NOMO-1 treated with dmso at 0.1 percent for 144 hours (cell line): ENCODE measurements around the gene CDH20.

Experiments used
- DNase-seq: peaks from one replicate; lab custom pipeline; 2025; ENCODE audit not compliant: unreplicated experiment; lab: John Stamatoyannopoulos, UW

The CDH20 gene

DNA sequence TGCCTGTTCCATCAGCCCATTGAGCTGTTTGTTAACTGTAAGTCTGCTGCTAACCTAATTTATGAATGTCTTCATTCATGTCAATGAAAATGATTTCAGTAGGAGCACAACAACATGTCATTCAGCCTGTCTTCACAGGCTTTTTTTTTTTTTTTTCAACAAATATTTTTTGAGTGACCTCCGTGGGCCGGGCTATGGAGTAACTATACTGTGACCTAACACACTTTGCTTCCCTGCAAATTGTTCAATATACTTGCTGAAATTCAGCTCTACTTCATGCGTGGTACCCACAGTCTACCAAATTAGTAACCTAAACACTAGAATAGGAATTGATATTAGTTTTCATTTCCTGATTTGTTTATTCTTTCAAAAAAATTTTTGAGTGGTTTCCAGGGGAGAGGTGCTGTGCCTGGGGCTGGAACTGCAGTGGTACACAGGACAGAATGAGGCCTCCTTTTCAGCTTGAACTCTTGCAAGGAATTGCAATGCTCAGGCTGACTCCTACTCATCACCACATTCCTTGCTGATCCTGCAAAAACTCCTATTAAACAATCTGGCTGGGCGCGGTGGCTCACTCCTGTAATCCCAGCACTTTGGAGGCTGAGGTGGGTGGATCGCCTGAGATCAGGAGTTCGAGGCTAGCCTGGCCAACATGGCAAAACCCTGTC is 87.1 kb downstream of the CDH20 start:
- no peak for DNase-seq

DNA sequence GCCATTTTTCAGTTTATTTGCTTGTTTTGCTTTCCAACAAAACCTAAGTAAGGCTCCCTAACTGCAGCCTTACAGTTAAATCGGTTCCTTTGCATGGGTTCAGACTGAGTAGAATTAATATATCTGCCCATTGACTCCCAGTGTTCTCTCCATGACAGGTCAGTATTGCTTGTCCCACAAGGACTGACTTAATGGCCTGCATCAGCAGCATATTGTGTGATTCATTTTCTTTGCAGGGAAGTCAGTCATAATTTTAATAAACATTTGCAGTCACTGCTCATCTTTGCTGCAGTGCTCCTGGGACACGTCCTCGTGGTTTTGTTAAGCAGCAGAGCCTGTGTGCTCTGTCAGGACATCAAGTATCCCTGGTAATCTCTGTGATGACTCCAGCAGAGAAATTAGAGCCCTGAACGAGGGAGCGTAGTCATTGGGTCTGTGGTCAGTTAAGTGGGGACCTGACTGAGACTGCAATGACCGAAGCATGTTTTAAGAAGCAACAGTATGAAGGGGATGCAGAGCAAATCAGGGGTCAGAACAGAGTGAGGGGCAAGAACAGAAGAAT is 93.3 kb downstream of the CDH20 start:
- no peak for DNase-seq

DNA sequence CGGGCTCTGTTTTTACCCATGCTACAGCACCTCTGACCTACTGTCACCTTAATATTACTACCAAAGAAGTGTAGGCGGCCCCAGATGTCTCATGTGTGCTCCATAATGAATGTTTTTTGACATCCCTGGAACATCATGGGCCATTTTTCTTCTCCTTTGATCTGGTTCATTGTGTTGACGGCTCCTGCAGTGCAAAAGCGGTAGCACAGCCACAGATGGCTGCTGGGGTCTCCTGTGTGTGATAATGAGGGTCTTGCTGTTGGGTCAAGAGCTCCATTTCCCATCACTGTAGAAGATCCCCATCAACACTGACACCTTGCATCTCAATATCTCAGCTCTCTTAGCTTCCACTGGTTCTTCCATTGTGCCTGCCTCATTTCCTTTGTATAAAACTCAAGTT is 95.0 kb downstream of the CDH20 start:
- DNase-seq, result no peak

DNA sequence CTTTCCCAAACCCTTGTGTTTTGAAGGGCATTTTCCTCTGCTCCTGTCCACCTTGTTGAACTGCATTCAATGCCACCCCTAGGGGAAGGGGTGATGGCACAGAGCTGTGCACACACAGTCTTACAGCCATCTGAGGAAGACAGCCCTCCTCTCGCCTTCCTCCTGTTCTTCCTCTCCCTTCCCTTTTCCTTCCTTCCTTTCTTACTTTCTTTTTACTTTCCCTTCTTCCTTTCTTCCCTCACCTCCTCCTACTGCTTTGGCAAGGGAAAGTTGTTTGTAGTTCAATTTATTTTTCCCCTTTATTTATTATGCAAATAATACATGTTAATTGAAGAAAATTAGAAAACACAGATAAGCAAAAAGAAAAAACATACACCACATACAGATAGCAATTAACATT is 99.4 kb downstream of the CDH20 start:
- no peak for DNase-seq

DNA sequence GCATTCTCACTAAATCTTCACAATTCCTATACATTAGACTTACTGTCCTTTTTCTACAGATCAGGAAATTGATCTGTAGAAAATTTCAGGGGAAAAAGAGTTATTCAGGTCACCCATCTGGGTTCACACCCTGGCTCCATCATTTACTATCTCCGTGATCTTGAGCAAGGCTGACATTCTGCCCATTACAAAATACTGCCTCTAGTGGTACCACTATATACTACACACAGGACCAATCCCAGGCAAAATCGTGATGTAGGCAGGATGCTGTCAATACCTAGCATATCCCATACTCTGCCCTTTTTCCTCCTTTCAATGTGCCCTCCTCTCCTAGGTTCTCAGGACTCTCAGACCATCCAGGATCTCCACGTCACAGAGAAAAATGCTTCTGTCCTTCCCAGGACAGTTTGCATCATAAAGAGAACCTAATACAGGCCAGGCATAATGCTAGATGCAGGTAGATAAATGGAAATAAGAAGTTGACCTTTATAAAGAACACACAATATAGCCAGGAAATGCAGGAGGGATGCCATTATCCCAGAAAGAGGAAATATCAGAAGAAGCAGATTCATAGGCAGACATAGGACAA is 101.9 kb downstream of the CDH20 start:
- DNase-seq, result no peak

DNA sequence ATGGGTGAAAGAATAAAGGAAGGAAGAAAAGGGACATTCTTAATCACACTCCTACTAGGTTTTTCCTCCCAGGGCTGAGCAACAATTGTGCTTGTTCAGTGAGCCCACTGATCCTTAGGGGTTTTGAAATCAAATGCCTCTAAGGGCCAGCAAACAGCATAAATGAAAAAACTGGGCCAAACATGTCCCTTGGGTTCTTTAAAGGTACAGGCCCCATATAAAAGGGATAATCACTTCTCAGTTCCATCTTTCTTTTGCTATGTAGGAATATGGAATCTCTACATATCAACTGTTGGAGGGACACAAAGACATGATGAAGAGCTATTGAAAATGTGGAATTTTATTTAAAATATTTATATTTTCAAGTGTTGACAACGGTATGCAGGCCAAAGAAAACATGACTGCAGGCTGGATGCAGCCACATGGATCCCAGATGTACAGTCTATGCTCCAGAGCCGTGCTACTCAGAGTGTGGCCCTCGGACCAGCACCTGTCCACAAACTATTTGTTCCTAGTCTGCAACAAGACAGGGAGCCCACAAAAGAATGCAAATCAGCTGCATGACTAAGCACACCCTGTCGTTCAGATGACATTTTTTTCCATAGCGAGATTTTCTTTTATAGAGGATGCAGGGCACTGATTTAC is 110.0 kb downstream of the CDH20 start:
- no peak for DNase-seq

DNA sequence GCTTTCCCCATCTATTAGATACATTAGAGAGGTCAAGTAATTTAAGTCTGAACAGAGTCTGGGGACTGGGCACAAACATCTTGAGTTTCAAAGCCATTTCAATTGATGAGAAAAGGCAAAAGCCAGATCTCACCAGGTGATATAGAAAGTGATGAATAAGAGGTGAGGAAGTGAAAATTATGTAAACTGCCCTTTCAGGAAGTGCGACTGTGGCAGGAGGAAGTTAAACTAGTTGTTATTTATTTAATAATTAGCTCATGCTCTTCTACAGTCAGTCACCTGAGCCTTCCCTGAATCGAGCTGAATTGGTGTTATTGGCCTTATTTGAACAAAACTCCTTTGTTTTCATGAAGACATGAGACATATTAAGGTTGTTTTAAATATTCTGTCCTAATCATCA is 115.1 kb downstream of the CDH20 start:
- DNase-seq, result no peak

DNA sequence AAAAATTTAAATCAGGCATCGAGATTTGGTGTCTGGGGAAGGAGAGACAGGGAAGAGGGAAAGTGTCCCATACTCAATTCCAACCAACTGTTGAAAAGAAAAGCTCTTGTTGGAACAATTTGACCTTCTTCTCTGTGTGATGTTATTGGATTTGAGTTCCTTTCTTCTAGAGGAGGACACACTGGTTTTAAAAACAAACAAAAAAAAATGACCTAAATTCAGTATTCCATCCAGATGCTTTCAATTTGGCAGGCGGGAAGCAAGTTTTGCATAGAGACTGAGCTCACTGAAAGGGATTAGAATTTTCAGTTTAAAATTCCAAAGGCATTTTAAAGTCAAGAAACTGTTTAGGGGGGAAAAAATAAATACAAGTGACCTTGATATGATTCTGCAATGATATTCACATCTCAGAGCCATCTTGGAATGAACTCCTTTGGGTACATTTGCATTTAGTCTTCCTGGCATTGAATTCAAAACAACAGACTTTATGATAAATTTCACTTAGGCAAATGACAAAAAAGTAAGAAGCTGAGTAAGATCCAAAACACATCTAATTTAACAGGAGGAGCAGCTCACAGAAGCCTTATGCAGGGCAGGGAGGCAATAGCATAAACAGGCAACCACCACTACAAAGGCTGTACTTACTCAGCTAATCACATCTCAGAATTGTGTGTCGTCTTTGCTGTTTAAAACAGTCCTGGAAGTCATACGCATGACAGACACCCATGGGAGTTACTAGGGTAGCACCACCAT is 126.8 kb downstream of the CDH20 start:
- no peak for DNase-seq

DNA sequence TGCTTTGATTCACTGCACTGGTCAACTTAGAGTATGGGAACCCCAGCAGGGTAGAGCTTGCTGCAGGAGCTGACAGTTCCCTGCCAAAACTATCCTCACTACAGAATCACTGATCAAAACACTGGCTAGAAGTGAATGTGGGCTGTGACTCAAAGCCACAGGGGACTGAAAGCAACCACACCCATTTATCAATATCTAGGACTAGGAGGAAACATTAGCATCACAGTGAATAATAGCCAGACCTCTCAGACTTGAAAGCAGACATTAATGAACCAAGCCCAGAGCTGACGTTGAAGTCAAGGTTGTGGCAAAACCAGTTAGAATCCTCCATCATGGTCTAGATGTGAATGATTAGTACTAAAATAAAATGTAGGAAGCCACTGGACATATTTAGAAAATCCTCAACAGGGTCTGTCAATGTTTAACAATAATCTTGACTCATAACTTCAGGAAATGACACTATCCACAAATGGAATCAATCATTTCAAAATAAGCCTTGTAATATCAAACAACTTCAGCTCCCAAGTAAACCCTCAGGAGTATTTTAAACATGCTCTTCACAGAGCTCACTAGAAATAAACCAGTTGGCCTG is 131.4 kb downstream of the CDH20 start:
- no peak for DNase-seq

DNA sequence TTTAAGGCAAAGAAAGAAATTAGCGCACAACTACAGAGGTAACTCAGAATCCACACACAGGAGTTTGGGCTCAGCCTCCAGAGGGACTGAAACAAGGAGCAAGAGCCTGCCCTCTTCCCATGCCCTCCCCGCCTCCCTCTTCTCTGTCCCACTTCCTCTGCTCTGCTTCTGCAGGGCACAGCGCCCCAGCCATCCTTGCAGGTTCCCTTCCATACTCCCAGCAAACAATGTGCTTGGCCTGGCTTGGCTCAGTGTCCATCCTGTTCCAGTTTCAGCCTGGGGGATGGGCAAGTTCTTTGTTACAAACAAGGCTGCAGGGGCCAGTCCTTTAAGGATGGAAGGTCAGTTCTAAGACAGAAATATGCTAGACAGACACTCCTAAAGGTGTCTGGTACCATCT is 133.5 kb downstream of the CDH20 start:
- DNase-seq, result no peak

DNA sequence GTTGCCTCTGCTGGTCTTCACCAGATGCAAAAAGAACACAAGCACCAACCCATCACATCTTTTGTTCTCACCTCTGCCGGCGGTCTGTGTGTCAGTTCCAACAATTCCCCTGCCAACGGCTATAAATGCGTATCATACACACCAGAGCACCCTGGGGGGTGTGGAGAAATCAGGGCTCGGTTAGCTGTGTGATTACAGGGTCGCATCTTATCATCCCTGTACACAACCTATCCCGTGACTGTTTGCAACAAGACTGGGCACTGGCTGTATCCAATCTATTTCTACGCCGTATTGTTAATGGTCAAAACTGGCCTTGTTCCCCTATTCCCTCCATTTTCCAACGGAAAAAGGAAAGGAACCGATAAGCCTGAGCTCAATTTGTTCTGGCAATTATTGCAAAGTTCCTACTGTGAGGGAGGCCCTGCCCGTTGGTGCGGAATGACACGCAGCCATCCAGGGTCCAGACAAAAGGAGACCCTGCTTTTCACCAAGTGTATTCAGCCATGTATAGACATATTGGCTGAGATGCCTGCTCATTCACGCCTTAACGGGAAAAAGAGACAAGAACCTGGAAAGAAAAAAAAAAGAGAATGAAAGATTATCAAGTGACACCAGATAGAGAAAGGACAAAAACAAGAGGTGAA is 136.9 kb downstream of the CDH20 start:
- DNase-seq, result no peak

DNA sequence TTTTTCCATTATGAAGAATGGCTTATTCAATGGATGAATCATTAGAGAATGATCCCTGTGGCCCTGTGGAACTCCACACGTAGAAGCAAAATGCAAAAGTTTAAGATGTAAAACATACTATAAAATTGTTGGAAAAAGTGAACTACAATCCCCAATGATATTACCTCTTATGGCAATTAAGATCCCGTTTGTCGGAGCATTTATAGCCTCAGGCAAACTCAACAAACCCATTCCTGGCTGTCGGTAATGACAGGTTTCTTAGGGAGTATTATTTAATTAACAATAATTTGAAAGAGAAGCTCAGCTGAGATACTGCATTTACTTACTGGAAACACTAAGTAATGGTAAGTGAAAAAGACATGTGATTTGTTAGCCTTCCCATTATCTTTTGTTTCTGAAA is 138.3 kb downstream of the CDH20 start:
- DNase-seq, result no peak

DNA sequence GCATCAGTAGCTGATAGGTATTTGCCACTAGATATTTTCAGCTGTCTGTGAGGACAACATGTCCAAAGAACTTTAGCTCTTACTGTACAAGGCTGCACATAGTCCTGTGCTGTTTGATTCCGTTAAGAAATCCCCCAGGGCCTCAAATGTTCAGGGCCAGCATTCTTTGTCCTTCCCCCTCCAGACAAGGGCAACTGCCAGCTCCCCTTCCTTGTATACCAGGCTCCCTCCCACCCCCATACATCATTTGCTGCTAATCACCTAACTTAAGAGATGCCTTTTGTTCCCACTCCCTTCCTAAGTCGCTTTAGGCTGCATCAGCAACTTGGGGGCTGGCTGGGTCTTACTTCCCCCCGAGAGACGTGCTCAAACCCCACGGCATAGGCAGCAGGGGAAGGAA is 138.7 kb downstream of the CDH20 start:
- no peak for DNase-seq

DNA sequence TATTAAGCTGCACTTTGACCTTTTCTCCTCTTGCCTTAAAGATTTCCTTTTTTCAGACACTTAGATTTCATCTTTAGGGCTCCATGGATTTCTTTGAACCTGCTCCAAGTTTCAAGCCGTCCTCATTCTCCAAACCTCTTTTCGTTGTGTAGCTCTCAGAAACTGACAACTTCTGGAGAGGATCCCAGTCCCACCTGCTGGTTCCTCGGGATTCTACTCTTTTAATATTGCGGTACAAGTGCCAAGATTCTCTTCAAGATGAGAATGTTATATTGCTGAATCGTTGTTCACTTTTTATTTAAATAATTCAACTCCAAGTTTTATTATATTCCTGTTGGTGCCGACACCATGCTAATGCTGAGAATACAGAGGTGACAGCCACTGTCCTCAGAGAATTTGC is 141.1 kb downstream of the CDH20 start:
- no peak for DNase-seq

DNA sequence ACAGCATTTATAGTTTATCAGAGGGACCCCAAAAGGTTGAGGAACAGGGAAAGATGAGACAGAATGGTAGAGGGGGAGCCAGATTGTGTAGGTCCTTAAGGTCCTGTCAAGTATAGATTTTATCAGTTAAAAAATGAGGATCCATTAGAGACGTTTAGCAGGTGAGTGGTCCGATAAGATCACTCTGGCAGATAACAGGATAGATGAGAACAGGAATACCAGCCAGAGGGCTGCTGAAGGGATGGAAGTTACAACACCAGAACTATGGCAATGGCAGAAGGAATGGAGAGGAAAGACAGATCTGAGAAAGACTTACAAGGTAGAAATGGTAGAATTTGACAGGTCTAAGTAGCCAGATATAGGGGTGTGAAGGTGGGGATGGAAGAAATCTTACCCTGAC is 141.7 kb downstream of the CDH20 start:
- no peak for DNase-seq

DNA sequence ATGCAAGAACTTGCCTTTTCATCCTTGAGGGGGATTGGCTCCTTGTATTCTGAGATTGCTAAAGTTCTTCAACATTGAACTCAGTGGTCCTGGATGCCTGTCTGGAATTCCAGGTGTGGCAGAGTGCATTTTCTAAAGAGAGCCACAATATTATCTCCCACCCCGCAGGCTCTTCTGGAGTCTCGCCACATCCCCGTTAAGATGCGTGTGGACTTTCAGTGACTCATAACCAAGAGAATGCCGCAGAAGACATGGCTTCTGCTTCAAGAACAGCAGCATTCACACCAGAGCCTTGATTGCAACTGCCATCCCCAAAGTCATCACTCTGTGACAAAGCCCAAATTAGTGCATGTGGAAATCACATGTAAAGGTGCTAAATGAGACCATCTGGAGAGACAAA is 142.7 kb downstream of the CDH20 start:
- no peak for DNase-seq

DNA sequence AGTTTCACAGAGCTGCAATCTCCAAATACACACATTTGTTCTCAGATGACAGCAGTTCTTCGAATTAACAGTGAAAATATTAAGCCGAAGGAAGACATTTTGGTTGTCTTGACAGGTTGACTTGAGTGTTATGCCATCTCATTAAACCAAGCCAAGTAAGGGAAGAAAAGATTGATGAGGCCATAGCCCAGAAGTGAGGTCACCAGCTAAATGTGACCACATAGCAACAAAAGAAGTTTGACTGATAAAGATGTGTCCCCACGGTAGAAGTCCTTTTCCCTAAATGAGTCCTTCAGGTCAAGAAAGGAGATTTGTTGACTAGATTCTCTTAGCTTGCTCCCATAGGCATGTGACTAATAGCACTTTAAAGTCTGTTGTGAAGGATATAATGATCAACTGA is 156.1 kb downstream of the CDH20 start:
- DNase-seq, result no peak

DNA sequence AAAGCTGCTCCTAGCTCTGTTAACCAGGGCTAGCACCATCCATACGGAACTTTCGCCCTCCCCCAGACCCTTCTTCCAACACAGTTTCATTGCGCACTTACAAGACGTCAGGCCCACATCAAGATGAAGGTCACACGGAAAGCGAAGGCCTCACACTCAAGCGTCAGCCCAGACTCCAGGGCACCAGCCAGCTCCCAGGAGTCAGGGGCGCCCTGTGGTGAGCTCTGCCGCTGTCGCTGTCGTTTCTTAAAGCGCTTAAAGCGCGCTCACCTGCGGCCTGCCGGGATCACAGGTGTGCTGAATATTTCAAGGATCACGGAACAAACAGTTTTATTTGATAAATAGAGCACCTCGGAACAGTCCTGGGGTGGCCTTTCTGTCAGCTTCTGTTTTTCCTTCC is 163.1 kb downstream of the CDH20 start:
- DNase-seq, result no peak

DNA sequence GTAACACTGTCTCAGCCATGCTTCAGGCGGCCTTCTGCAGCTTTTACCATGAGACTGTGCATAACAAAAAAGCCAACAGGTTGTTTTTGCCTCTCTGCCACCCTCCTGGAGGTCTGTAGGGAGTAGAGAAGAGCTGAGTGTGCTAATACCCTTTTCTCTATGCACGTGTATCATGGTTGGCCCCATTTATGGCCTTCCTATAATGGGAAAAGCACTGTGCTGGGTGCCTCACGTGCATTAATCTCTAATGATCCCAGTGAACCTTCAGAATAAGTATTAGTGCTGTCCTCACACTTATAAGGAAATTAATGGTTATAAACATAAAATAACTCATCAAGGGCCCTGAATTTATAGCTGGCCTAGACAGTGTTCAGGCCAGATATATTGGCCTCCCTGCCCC is 164.2 kb downstream of the CDH20 start:
- no peak for DNase-seq

DNA sequence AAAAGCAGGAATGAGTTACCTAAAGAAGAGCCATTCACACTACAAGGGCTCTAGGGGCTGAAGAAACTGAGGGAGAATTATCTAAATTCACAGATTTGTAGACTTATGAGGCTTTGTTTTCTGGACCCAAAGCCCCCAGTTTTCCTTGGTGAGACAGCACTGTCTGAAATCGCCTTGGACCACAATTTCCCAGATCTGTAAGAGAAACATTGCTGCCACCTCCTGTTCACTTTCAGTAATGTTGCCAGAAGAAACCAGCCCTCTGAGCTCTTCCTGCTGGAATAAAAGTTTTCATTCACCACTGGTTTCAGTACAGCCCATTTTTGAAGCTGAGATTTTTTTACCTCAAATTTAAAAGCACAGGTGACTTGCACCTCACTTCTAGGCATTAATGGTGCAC is 169.2 kb downstream of the CDH20 start:
- no peak for DNase-seq

DNA sequence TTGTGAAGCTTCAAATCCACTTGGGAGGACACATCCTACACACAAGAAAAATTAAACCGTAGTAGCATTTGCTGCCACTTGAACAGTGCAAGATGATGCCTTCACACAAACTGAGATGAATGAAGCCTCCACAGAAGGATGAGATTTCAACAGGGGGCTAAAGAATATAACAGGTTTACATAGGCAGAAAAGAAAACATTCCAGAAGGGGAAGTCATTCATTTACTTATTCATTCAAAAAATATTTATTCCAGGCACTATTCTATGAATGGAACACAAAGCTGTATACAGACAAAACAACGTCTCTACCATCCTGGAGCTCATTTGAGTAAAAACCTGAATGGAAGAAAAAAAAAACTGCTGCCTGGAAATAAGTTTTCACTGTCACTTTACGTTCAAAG is 170.5 kb downstream of the CDH20 start:
- DNase-seq, result no peak
